Coronary artery (tissue), 2 donors: ENCODE data around the gene ANKRD26.

Experiments used
- DNase-seq: peaks from one replicate; pipeline ENCODE4 v3.0.0-alpha.2; 2017; ENCODE audit warnings: low spot score
- H3K27ac ChIP-seq, 2 donors: fragments of 200-600 bp; sonication (generic); one replicate each; pipeline ENCODE4 v1.5.1; 2016 to 2019
- H3K4me3 ChIP-seq: fragments of 200-600 bp; sonication (generic); 2 replicates; pipeline ENCODE4 v1.5.1; 2016; ENCODE audit warnings: mild to moderate bottlenecking, moderate library complexity
- TF ChIP-seq, protein P1 (sequence below): fragments of 200-600 bp; sonication (generic); IDR thresholded peaks from one replicate; pipeline ENCODE4 v1.5.1; 2019; ENCODE audit warnings: antibody characterized with exemption

The ANKRD26 gene

DNA sequence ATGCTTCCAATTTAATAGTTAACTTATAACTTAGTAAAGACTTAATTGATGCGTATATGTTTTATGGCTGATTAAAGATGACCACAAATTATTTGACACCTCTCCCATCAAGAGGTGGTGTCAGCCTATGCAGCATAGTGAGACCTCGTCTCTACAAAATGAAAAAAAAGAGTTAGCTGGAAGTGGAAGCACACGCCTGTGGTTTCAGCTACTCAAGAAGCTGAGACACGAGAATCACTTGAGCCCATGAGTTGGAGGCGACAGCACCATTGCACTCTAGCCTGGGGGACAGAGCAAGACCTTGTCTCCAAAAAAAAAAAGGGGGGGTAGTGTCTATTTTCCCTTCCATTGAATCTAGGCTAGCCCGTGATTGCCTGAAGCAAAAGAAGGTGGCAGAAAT, 140.5 kb downstream of the ANKRD26 start:
- Histone ChIP-seq H3K27ac (no peak overlapping the region), H3K4me3 (no peak overlapping the region)
- DNase-seq = no peak
- TF ChIP-seq, protein P1, sequence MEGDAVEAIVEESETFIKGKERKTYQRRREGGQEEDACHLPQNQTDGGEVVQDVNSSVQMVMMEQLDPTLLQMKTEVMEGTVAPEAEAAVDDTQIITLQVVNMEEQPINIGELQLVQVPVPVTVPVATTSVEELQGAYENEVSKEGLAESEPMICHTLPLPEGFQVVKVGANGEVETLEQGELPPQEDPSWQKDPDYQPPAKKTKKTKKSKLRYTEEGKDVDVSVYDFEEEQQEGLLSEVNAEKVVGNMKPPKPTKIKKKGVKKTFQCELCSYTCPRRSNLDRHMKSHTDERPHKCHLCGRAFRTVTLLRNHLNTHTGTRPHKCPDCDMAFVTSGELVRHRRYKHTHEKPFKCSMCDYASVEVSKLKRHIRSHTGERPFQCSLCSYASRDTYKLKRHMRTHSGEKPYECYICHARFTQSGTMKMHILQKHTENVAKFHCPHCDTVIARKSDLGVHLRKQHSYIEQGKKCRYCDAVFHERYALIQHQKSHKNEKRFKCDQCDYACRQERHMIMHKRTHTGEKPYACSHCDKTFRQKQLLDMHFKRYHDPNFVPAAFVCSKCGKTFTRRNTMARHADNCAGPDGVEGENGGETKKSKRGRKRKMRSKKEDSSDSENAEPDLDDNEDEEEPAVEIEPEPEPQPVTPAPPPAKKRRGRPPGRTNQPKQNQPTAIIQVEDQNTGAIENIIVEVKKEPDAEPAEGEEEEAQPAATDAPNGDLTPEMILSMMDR = no peak
